Activated CD4-positive, alpha-beta memory T cell treated with anti-CD3 and anti-CD28 coated beads for 36 hours (primary cell): ENCODE data around the gene OLFM1. TPM values are rescaled to one million over a fixed set of nuclear protein-coding genes. Genes with fewer than 3 reads are reported as not detected.

Experiments
- CTCF ChIA-PET: fragments of 350-600 bp; sonication (Branson Sonifier 250); formaldehyde crosslinking; loops from one replicate; lab custom pipeline; 2021; ENCODE audit warnings: antibody characterized with exemption, inconsistent platforms; lab: Charles Lee
- POLR2A ChIA-PET: fragments of 350-600 bp; sonication (Branson Sonifier 250); formaldehyde crosslinking; loops from one replicate; lab custom pipeline; 2021; ENCODE audit warnings: antibody characterized with exemption; lab: Charles Lee
- DNase-seq: peaks from one replicate; pipeline ENCODE4 v3.0.0-alpha.2; 2020
- H3K27ac Mint-ChIP-seq: one replicate; pipeline ENCODE4 v1.8.0; 2021; ENCODE audit warnings: mixed read lengths
- H3K27me3 Mint-ChIP-seq: one replicate; pipeline ENCODE4 v1.8.0; 2021; ENCODE audit warnings: mixed read lengths
- H3K36me3 Mint-ChIP-seq: one replicate; pipeline ENCODE4 v1.8.0; 2021; ENCODE audit warnings: mixed read lengths
- H3K4me1 Mint-ChIP-seq: one replicate; pipeline ENCODE4 v1.8.0; 2021; ENCODE audit warnings: low read depth, mixed read lengths
- H3K4me3 Mint-ChIP-seq: one replicate; pipeline ENCODE4 v1.8.0; 2021; ENCODE audit warnings: mild to moderate bottlenecking, mixed read lengths
- H3K9me3 Mint-ChIP-seq: one replicate; pipeline ENCODE4 v1.8.0; 2021; ENCODE audit warnings: mixed read lengths
- intact Hi-C: fragments of 100-400 bp; cut with micrococcal nuclease; formaldehyde crosslinking; loops from one replicate; pipeline ENCODE4 v1.15.1; 2023
- total RNA-seq, 2 experiments: library from RNA; stranded (reverse); gene quantifications; one replicate each; pipeline ENCODE4 v1.2.3, GENCODE V29; 2021

OLFM1 gene
- total RNA-seq, 2 experiments from 2014 or later = not detected

DNA sequence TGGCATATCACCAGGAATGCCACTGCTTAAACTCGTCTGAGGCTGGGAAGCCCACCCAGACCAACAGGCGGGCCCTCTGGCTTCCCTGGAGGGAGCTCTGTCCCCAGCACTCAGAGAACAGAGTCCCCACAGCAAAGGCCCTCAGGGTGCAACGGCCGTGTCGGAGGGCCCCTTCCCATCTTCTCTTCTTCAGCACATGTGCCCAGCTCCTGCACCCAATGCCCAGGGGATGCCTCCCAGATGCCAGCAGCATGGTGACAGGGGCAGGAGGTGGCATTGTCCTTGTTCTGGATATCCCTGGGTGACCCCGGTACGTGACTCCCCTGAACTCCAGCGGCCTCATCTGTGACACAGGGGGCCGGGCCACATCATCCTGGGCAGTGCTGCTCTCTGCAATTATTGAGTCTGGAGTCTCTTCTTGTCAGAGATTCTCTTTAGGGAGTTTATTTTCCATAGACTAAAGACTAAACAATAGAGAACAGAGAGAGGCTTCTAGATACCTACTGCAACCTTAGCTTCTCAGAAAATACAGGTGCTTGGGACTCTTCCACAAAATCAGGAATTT, 13.6 kb upstream of the OLFM1 start:
- CTCF ChIA-PET = no interaction called here
- POLR2A ChIA-PET = no interaction called here
- no peak overlapping the region for H3K27ac Mint-ChIP-seq
- H3K27me3 Mint-ChIP-seq = peaks cover 25% of the 10 kb centered on the region
- intact Hi-C loops = no loop called here
- no peak overlapping the region for H3K4me3 Mint-ChIP-seq
- H3K36me3 Mint-ChIP-seq = no peaks in the 10 kb centered on the region
- no peak for DNase-seq
- H3K9me3 Mint-ChIP-seq = no peaks in the 10 kb centered on the region
- H3K4me1 Mint-ChIP-seq = no peaks in the 10 kb centered on the region

DNA sequence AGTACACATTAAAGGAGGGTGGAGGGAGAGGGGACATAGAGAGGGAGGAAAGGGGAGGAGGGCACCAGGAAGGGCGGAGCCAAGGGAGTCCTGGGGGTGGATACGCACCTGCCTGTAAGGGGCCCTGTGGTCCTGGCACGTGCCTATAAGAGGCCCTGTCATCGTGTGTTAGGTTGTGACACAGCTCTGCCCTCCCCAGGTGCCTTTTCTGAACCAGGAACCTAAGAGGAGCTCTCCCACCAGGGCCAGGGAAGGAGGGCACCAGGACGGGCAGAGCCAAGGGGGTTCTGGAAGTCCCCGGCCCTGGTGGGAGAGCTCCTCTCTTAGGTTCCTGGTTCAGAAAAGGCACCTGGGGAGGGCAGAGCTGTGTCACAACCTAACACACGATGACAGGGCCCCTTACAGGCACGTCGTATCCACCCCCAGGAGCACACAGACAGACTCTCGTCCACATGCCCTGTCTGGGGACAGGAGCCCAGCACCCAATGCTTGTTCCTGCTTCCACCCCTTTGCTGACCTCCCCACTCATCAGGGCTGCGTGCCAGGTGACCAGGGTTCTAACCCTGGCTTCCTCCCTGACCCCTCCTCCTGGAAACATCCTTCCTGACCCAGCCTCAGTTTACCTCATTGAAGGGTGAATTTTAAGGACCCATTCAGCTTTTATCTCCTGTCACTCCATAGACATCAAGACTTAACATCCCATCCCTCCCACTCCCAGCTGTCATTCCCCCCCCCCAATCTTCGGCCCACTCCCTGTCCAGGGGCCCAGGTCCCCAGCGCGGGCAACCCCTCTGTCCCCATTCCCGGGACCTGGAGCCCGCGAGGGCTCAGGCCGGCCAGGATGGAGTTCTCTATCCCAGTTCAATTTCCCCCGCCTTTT, 12.9 kb upstream of the OLFM1 start:
- H3K4me3 Mint-ChIP-seq = no peak overlapping the region
- H3K9me3 Mint-ChIP-seq = no peaks in the 10 kb centered on the region
- H3K27ac Mint-ChIP-seq = no peak overlapping the region
- POLR2A ChIA-PET = no interaction called here
- DNase-seq = no peak
- intact Hi-C loops = no loop called here
- no peaks in the 10 kb centered on the region for H3K4me1 Mint-ChIP-seq
- CTCF ChIA-PET = no interaction called here
- H3K27me3 Mint-ChIP-seq = peaks cover 29% of the 10 kb centered on the region
- H3K36me3 Mint-ChIP-seq = no peaks in the 10 kb centered on the region

DNA sequence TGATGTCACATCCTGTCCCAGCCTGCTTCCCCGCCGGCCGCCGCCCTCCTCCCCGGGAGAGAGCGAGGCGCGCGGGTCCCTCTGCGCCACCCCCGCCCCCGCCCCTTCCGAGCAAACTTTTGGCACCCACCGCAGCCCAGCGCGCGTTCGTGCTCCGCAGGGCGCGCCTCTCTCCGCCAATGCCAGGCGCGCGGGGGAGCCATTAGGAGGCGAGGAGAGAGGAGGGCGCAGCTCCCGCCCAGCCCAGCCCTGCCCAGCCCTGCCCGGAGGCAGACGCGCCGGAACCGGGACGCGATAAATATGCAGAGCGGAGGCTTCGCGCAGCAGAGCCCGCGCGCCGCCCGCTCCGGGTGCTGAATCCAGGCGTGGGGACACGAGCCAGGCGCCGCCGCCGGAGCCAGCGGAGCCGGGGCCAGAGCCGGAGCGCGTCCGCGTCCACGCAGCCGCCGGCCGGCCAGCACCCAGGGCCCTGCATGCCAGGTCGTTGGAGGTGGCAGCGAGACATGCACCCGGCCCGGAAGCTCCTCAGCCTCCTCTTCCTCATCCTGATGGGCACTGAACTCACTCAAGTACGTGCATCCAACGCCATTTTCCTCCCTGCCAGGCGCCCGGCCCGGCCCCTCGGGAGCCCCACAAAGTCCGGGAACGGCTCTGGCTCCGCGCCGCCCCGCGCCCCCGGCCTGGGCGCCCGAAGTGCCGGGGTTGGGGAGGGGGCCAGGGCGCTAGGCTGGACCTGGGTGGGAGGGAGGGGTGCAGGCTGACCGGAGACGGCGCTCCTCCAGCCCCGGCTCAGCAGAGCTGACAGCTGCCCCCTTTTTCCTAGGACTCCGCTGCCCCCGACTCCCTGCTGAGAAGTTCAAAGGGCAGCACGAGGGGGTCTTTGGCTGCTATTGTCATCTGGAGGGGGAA, 12.0 kb upstream of the OLFM1 start:
- Mint-ChIP-seq H3K4me1 (no peaks in the 10 kb centered on the region), H3K27me3 (peaks cover 26% of the 10 kb centered on the region), H3K27ac (no peak overlapping the region), H3K9me3 (no peaks in the 10 kb centered on the region), H3K4me3 (no peak overlapping the region), H3K36me3 (no peaks in the 10 kb centered on the region)
- POLR2A ChIA-PET = no interaction called here
- DNase-seq = peak; percentile 4
- intact Hi-C loops = no loop called here
- CTCF ChIA-PET = no interaction called here

DNA sequence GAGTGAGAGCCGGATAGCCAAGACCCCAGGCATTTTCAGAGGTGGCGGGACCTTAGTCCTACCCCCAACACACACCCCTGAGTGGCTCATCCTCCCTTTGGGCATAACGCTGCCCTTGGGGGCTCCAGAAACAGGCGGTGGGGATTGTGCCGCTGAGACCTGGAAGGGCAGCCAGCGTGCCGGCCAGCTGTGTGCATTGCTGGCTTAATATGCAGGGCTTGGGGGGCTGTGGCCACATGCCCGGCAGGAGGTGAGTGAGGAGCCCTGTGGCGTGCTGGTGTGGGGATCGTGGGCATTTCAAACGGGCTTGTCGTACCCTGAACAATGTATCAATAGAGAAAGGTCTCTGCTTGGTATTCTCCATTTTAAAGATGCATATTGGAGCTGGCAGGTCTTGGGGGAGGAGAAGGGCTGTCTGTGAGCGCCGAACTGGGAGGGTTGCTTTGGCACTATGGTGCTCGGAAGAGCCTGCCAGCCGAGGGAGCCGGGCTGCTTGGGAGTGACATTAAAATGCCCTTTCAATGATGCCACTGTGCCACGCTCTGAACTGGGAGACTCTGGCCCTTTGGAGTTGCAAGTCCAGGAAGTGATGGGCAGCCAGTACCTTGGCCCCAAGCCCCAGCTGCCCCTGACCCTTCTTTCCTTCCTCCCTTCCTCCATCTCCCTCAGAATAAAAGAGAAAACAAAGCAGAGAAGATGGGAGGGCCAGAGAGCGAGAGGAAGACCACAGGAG, 11.2 kb upstream of the OLFM1 start:
- ChIA-PET CTCF (no interaction called here), POLR2A (no interaction called here)
- peak; percentile 7 for DNase-seq
- Mint-ChIP-seq H3K27me3 (peaks cover 26% of the 10 kb centered on the region), H3K27ac (no peak overlapping the region), H3K4me3 (no peak overlapping the region), H3K9me3 (no peaks in the 10 kb centered on the region), H3K36me3 (no peaks in the 10 kb centered on the region), H3K4me1 (no peaks in the 10 kb centered on the region)
- intact Hi-C loops = no loop called here

DNA sequence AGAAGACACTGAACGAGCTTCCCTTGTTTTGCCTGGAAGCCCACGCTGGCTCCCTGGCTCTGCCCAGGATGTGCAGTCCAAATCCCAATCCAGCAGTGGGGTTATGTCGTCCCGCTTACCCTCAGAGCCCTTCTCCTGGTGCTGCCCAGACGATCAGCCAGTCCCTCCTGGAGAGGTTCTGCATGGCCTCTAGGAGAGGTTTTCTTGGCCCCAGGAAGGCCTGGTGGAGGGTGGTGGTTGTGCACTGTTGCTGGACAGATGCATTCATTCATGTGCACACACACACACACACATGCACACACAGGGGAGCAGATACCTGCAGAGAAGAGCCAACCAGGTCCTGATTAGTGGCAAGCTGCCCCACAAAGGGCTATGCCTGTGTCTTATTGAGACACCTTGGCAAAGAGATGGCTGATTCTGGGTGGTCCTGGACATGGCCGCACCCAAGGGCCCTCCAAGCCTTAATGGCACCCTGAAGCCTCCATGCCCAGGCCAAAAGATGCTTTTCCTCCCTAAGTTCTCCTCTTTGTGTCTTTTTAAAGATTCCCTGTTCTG, 10.5 kb upstream of the OLFM1 start:
- ChIA-PET POLR2A (no interaction called here), CTCF (no interaction called here)
- Mint-ChIP-seq H3K9me3 (no peaks in the 10 kb centered on the region), H3K4me3 (no peak overlapping the region), H3K27me3 (peaks cover 26% of the 10 kb centered on the region), H3K4me1 (no peaks in the 10 kb centered on the region), H3K36me3 (no peaks in the 10 kb centered on the region), H3K27ac (no peak overlapping the region)
- intact Hi-C loops = no loop called here
- peak; percentile 4 for DNase-seq

DNA sequence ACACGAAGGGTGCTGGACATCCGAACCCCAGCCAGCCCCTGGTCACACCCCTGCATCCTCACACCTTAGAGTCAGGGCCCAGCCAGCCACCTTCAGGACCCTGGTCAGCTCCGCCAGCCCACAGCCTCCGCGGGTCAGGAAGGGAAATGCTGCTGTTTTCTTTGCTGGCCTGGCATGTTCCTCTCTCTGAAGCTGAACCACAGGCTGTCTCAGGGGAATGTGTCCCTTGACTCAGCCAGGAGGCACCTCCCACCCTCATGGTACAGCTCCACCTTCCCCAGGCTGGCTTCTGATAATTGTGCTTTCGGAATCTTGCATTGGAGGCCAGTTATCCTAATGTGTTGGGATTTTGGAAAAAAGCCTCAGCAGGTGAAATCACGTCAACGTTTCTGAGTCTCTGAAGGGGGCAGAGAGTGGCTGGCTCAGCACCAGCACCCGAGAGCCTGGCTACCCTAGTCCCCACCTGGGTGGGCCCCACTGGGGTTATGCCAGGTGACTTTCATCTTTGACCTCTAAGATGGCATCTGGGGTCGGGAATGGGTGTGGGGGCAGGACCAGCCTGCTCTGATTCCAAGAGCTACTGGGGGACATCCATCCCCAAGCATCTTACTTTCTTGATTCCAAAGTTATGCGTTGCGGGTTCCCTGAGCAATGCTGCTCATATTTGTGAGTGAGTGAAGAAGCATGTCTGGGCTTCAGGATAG, 9.8 kb upstream of the OLFM1 start:
- no peaks in the 10 kb centered on the region for H3K9me3 Mint-ChIP-seq
- DNase-seq = peak; percentile 14

DNA sequence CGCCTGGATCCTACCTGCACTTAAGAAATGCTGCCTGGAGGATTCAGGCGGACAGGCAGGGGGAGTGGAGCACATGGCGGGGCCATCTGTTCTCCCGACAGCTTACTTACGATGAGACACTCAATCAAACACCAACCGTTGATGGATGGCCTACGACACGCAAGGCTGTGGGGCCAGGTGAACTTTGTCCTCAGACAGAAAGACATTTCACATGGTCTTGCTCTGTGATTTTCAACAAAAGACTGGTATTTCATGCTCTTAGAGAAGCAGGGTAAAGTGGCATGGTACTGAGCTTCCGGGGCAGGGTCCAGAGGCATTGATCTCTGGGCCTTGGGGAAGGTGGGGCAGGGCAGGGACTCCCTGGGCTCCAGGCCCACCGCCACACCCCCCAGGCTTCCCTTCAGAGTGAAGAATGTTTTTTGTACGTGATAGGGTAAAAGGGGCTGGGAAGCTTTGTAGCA, 9.1 kb upstream of the OLFM1 start:
- Mint-ChIP-seq H3K36me3 (no peaks in the 10 kb centered on the region), H3K4me1 (no peaks in the 10 kb centered on the region), H3K4me3 (no peak overlapping the region), H3K27ac (no peak overlapping the region), H3K9me3 (no peaks in the 10 kb centered on the region), H3K27me3 (peaks cover 26% of the 10 kb centered on the region)
- intact Hi-C loops = no loop called here
- POLR2A ChIA-PET = no interaction called here
- CTCF ChIA-PET = interaction anchor here (0.6 kb wide), 1 partner anchor 333 kb away, joined by 4 read pairs; no protein-coding TSS in a partner anchor
- peak; percentile 3 for DNase-seq

More for the DNA sequence above, 9.8 kb upstream of the OLFM1 start:
- ChIA-PET POLR2A (no interaction called here), CTCF (interaction anchor here (0.6 kb wide), 1 partner anchor 333 kb away, joined by 4 read pairs; no protein-coding TSS in a partner anchor)
- H3K27ac Mint-ChIP-seq = no peak overlapping the region
- H3K27me3 Mint-ChIP-seq = peaks cover 26% of the 10 kb centered on the region
- H3K4me3 Mint-ChIP-seq = no peak overlapping the region
- H3K36me3 Mint-ChIP-seq = no peaks in the 10 kb centered on the region
- H3K4me1 Mint-ChIP-seq = no peaks in the 10 kb centered on the region
- intact Hi-C loops = no loop called here

DNA sequence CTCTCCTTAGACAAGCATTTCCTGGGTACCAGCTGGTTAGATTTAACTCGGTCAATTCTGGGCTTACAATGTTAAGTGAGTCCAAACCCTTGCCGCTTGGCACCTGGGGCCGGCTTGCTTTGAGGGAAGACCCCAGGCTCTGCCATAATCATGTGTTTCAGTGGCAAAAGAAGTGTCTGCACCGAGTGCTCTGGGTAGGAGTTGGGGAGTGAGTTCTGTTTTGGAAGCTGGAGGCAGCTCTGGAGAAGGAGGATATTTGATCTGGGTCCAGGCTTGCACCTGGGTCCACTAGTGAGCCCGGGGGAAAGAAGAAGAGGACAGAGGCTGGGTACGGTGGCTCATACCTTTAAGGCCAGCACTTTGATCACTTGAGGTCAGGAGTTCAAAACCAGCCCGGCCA, 8.4 kb upstream of the OLFM1 start:
- no peak for DNase-seq
- Mint-ChIP-seq H3K36me3 (no peaks in the 10 kb centered on the region), H3K4me1 (no peaks in the 10 kb centered on the region), H3K27ac (no peak overlapping the region), H3K9me3 (no peaks in the 10 kb centered on the region), H3K4me3 (no peak overlapping the region), H3K27me3 (peaks cover 24% of the 10 kb centered on the region)
- POLR2A ChIA-PET = no interaction called here
- CTCF ChIA-PET = no interaction called here
- intact Hi-C loops = no loop called here

DNA sequence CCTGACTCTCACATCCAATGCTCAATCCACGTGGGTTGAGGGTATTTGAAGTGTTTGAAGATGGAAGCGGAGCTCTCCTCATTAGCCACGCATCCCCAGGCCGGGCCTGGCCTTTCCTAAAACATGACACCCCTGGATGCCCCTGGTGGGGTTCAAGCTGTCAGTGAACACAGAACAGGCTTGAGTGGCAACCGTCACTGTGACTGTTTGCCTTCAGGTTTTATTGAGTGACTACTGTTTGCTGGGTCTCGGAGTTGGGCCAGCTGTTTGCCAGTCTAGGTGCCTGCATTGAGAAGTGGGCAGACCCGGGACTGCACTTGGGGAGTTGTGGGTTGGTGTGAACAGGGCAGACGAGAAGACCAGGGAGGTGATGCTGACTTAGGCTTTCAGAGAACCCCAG, 7.8 kb upstream of the OLFM1 start:
- intact Hi-C loops = no loop called here
- CTCF ChIA-PET = interaction anchor here (0.9 kb wide), 1 partner anchor 14 kb away, joined by 3 read pairs; no protein-coding TSS in a partner anchor

DNA sequence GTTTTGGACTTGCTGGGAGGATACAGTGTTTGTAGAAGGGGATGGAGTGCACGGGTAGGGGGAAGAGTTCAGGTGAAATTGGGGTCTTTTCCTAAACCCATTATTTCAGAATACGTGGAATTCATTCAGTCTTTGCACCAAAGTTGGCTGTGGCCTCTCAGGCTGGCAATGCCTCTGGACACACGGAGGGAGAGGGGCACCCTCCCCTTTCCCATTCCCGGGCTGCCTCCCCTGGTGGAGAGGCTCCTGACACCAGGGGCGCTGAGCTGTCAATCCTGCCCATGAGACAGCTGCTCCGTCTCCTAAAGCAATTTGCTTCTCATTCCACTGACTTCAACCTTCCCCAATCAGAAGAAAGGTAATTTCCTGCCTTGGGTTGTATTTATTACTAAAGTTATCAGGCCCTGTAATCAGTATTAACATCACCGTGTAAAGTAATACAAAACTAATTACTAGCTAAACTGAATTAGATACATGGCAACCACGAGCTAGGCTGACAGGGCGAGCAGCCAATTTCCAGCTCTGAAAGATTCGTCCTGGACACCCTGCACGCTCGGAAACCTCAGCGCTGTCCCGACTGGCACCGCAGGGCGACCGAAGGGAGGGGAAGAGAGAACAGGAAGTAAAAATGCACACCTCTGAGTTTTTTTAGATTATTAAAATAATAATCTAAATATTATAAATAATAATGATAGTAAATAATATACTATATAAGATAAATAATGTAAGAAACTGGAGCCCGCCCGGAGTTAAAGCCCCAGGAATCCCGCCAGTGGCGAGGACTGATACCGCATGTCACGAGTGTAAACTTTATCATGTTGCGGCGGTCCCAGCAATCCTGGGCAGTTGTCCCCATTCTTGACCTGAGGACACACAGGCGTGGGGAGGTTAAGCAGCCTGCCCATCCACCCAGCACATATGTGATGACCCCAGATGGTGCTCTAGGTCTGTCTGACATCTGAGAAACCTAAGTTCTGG, 6.9 kb upstream of the OLFM1 start:
- Mint-ChIP-seq H3K27me3 (peaks cover 30% of the 10 kb centered on the region), H3K27ac (no peak overlapping the region), H3K36me3 (no peaks in the 10 kb centered on the region), H3K9me3 (no peaks in the 10 kb centered on the region), H3K4me1 (no peaks in the 10 kb centered on the region), H3K4me3 (no peak overlapping the region)
- DNase-seq = no peak
- intact Hi-C loops = no loop called here
- ChIA-PET POLR2A (no interaction called here), CTCF (interaction anchor here (0.9 kb wide), 1 partner anchor 13 kb away, joined by 3 read pairs; no protein-coding TSS in a partner anchor)

More for the DNA sequence above, 7.8 kb upstream of the OLFM1 start:
- Mint-ChIP-seq H3K4me3 (no peak overlapping the region), H3K9me3 (no peaks in the 10 kb centered on the region), H3K27me3 (peaks cover 26% of the 10 kb centered on the region), H3K36me3 (no peaks in the 10 kb centered on the region), H3K4me1 (no peaks in the 10 kb centered on the region), H3K27ac (no peak overlapping the region)
- no peak for DNase-seq
- POLR2A ChIA-PET = no interaction called here
